ENCODE measurements around the gene MTX3. TPM values are rescaled to one million over a fixed set of nuclear protein-coding genes. Genes with fewer than 3 reads are reported as not detected.

Gene MTX3
- total RNA-seq, 1 experiment from 2014 or later = 8.4 TPM

GRCh38 chr5:80008995-80009765 is 18.1 kb upstream of the MTX3 start:
- no peaks in the 10 kb centered on the region for H3K4me1 ChIP-seq
- no peaks in the 10 kb centered on the region for H3K9me3 ChIP-seq
- CTCF ChIA-PET = no interaction called here
- no peaks in the 10 kb centered on the region for H3K27me3 ChIP-seq (replicated peaks; ENCODE audit: control insufficient read depth, insufficient read depth, low read length)
- Mint-ChIP-seq H3K27me3 (ENCODE audit: insufficient read depth, unreplicated experiment) (no peaks in the 10 kb centered on the region), H3K36me3 (ENCODE audit: insufficient read depth, unreplicated experiment) (no peaks in the 10 kb centered on the region), H3K4me1 (ENCODE audit: low read depth, unreplicated experiment) (no peaks in the 10 kb centered on the region), H3K4me3 (ENCODE audit: unreplicated experiment) (no peak overlapping the region), H3K9me3 (ENCODE audit: unreplicated experiment) (no peaks in the 10 kb centered on the region), H3K27ac (ENCODE audit: unreplicated experiment) (no peak overlapping the region)
- intact Hi-C loops (cut with micrococcal nuclease; ENCODE audit: unreplicated experiment) = no loop called here
- POLR2A ChIA-PET = no interaction called here
- TF ChIP-seq CTCF (IDR thresholded peaks at IDR 0.05; ENCODE audit: insufficient read depth in 1 of 2, low read depth in 1 of 2, low read length in 1 of 2, severe bottlenecking in 1 of 2, unreplicated experiment in 1 of 2) = no peak
- H3K36me3 ChIP-seq (ENCODE audit: control insufficient read depth, insufficient read depth, low read length) = no peaks in the 10 kb centered on the region
- DNase-seq = no peak
- no TSS peak for BruUV-seq (replicated peaks)
- no peak overlapping the region for H3K4me3 ChIP-seq (ENCODE audit: low read depth, low read length)

GRCh38 chr5:80002677-80003076 is 11.6 kb upstream of the MTX3 start:
- POLR2A ChIA-PET = no interaction called here
- no peaks in the 10 kb centered on the region for H3K9me3 Mint-ChIP-seq (ENCODE audit: unreplicated experiment)
- Histone ChIP-seq H3K27me3 (replicated peaks; ENCODE audit: control insufficient read depth, insufficient read depth, low read length) (no peaks in the 10 kb centered on the region), H3K9me3 (no peaks in the 10 kb centered on the region), H3K36me3 (ENCODE audit: control insufficient read depth, insufficient read depth, low read length) (no peaks in the 10 kb centered on the region), H3K4me3 (ENCODE audit: low read depth, low read length) (no peak overlapping the region), H3K4me1 (no peaks in the 10 kb centered on the region)
- CTCF ChIA-PET = no interaction called here
- H3K27me3 Mint-ChIP-seq (ENCODE audit: insufficient read depth, unreplicated experiment) = peaks cover 5% of the 10 kb centered on the region
- intact Hi-C loops (cut with micrococcal nuclease; ENCODE audit: unreplicated experiment) = no loop called here
- no peak overlapping the region for H3K27ac Mint-ChIP-seq (ENCODE audit: unreplicated experiment)
- TF ChIP-seq CTCF (IDR thresholded peaks at IDR 0.05; ENCODE audit: insufficient read depth in 1 of 2, low read depth in 1 of 2, low read length in 1 of 2, severe bottlenecking in 1 of 2, unreplicated experiment in 1 of 2) = no peak
- H3K4me1 Mint-ChIP-seq (ENCODE audit: low read depth, unreplicated experiment) = no peaks in the 10 kb centered on the region
- H3K36me3 Mint-ChIP-seq (ENCODE audit: insufficient read depth, unreplicated experiment) = no peaks in the 10 kb centered on the region
- no peak overlapping the region for H3K4me3 Mint-ChIP-seq (ENCODE audit: unreplicated experiment)
- no peak for DNase-seq
- BruUV-seq (replicated peaks) = no TSS peak

GRCh38 chr5:79999722-80000121 is 8.7 kb upstream of the MTX3 start:
- POLR2A ChIA-PET = no interaction called here
- H3K4me3 Mint-ChIP-seq (ENCODE audit: unreplicated experiment) = no peak overlapping the region
- no TSS peak for BruUV-seq (replicated peaks)
- no peaks in the 10 kb centered on the region for H3K27me3 ChIP-seq (replicated peaks; ENCODE audit: control insufficient read depth, insufficient read depth, low read length)
- TF ChIP-seq CTCF (IDR thresholded peaks at IDR 0.05; ENCODE audit: insufficient read depth in 1 of 2, low read depth in 1 of 2, low read length in 1 of 2, severe bottlenecking in 1 of 2, unreplicated experiment in 1 of 2) = no peak
- CTCF ChIA-PET = no interaction called here
- no peaks in the 10 kb centered on the region; the same call in 1 of the 2 replicates for H3K9me3 ChIP-seq
- no peaks in the 10 kb centered on the region for H3K36me3 Mint-ChIP-seq (ENCODE audit: insufficient read depth, unreplicated experiment)
- no peak overlapping the region for H3K4me3 ChIP-seq (ENCODE audit: low read depth, low read length)
- H3K36me3 ChIP-seq (ENCODE audit: control insufficient read depth, insufficient read depth, low read length) = no peaks in the 10 kb centered on the region
- H3K27ac Mint-ChIP-seq (ENCODE audit: unreplicated experiment) = no peak overlapping the region
- H3K27me3 Mint-ChIP-seq (ENCODE audit: insufficient read depth, unreplicated experiment) = peaks cover 16% of the 10 kb centered on the region
- intact Hi-C loops (cut with micrococcal nuclease; ENCODE audit: unreplicated experiment) = loop anchor here (2.0 to 10.0 kb wide), 2 partner anchors 75 to 125 kb away; no protein-coding TSS in a partner anchor
- no peaks in the 10 kb centered on the region for H3K4me1 Mint-ChIP-seq (ENCODE audit: low read depth, unreplicated experiment)
- no peaks in the 10 kb centered on the region for H3K4me1 ChIP-seq
- H3K9me3 Mint-ChIP-seq (ENCODE audit: unreplicated experiment) = no peaks in the 10 kb centered on the region
- no peak for DNase-seq

All from Caco-2 (cell line).